HG03460 (cell line): ENCODE results near the gene PRKCB.
A peak's percentile ranks its signal among the peaks of the same experiment; 100 is the strongest.

Source experiments
- ATAC-seq: cut with Tn5 transposase; IDR thresholded peaks from one replicate; pipeline ENCODE4 v1.9.1; 2021; ENCODE audit not compliant: unreplicated experiment

PRKCB gene

DNA sequence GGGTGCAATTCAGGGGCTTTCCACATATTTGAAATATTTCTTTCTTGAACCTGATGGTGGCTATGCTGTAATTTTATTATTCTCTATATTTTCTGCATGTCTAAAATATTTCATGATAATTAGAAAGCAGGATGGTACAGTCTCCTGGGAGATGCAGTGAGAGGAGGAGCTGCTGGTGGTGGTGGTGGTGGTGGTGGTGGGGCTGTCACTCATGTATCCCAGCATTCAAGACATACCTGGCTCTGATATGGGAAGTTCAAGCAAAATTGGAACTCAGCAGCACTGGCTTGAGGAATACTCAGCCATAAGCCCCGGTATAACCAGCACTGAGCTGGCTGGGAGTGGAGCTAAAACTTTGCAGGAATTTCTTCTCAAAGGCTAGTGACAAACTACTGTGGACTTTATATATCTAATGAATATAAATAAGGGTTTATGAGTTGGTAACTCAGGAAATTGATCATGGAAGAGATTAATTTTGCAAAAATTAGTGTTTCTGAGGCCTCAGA lies 200.3 kb downstream of the PRKCB start:
- ATAC-seq: no peak

DNA sequence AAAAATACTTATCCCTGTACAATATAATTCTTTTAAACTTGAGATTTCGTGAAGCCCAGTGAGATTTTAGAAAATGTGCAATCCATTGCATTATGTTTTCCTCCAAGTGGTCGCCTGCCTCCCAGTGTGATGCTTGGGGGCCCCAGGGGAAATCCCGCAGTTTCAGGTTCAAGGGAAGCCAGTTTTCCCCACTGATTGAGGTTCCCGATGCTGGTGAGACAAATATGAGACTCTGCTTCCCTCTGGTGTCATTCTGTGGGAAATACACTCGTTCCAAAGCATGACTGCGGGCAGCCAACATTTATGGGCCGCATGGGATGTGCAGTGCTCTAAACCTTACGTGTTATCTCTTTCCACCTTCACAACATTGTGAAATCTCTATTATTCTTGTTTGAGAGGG lies 200.8 kb downstream of the PRKCB start:
- ATAC-seq: no peak

DNA sequence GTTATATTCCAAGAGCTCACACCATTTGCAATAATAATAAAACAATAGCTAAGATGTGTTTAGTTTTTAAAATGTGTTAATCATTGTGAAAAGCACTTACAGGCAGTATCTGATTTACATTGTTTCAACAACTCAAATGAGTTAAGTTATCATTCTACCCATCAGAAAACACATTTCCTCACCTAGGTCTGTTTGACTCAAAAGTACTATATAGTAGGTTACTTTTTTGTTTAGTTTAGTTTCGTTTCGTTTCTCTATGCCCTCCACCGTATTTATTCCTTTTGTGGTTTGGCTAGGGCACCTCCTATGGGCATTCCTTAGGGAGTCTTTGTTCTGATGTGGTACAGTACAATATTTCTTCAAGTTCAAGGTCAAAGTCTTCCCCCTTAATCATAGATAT lies 201.6 kb downstream of the PRKCB start:
- no peak for ATAC-seq

DNA sequence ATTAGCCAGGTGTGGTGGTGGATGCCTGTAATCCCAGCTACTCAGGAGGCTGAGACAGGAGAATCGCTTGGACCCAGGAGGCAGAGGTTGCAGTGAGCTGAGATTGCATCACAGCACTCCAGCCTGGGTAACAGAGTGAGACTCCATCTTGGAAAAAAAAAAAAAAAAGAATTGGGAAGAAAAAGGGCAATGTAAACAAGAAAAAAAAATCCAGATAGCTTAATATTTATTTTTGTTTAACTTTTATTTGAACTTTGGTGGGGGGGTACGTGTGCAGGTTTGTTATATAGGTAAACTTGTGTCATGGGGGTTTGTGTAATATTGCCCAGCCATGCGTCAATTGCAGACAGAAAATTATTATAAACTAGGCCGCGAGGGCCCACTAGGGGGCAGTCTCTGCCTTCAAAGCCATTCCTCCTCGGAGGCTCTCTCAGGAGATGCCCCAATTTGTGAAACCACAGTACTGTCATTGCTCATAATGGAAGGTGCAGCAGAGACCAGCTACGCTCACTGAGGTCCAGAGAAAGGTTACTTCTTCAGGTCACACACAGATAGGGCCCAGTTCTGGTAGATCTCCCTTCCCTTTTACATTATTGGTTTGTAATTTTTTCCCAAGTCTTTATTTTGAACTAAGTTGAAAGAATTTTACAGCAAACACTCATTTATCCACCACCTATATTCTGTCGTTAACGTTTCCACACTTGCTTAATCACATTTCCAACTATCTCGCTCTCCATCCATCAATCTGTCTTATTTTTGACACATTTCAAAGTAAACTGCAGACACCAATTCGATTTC lies 206.2 kb downstream of the PRKCB start:
- ATAC-seq: peak; percentile 67

DNA sequence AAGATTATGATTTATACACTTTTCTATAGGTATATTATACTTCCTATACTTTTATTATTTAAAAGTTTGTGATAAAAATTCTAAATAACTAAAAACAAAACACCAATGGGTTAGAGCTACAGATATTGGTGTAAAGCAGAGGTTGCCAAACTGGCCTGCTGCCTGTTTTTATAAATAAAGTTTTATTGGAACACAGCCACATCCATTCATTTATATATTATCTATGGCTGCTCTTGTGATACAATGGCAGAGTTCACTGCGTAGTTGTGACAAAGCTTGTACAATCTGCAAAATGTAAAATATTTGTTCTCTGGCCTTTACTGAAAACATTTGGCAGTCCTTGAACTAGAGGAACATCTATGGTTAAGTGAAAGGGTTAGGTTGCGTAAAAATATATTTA lies 208.7 kb downstream of the PRKCB start:
- ATAC-seq: no peak

DNA sequence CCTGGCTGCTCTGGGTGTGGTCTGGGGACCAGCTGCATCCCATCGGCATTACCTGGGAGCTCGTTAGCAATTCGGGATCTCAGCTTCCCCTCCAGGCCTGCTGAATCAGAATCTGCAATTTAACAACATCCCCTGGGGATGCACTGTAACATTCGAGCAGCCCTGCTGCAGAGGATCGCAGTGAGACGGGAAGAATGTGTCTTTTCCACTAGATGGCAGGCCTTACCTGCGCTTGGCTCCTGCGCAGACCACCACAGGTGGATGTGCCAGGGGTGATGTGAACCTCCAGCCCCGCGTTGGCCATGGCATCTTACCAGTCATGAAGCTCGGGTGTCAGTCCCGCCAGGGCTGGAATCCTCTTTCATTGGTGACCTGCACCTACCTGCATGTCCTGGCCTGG lies 209.9 kb downstream of the PRKCB start:
- no peak for ATAC-seq

DNA sequence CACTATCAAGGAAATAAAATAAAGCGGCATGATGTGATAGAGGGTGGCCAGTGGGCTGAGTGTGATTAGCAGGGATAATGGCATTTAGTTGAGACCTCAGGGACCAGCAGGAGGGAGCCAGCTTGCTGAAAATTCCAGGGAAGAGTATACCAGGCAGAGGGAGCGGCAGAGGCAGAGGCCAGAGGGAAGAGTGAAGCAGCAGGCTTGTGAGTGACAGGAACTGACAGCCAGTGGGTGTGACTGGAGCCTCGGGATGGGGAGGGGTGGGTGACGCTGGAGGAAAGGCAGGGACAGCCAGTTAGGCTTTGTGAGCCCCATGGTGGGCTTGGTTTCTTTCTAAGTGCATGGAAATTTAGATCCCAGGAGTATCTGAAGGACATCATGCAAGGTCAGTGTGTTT lies 210.7 kb downstream of the PRKCB start:
- no peak for ATAC-seq

DNA sequence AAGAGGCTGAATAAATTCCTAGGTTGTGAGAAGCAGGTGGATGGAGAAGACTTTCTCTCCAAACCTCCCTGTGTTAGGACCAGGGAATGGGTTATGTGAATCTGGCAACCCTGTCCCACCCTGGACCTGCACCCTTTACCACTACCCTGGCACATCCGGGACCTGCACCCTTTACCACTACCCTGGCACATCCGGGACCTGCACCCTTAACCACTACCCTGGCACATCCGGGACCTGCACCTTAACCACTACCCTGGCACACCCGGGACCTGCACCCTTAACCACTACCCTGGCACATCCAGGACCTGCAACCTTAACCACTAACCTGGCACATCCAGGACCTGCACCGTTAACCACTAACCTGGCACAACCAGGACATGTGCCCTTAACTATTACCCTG lies 213.3 kb downstream of the PRKCB start:
- no peak for ATAC-seq

DNA sequence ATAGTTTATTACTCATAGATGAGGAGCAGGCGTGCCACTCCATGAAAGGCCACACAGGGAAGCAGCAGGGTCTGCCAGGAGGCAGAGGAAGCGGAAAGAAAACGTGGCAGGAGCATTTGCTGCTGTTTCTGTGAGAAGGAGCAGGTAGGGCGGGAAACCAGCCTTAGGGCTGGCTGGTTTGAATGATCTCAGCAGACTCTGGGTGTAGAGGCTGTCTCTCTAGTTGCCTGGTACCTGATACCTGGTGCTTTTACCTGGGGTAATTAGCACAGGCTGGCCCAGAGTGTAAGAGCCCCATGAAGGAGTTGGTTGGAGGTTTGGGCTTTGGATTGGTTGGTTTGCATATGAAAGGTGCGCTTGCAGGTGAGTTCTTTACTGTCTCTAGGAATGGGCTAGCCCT lies 215.3 kb downstream of the PRKCB start:
- ATAC-seq: no peak

DNA sequence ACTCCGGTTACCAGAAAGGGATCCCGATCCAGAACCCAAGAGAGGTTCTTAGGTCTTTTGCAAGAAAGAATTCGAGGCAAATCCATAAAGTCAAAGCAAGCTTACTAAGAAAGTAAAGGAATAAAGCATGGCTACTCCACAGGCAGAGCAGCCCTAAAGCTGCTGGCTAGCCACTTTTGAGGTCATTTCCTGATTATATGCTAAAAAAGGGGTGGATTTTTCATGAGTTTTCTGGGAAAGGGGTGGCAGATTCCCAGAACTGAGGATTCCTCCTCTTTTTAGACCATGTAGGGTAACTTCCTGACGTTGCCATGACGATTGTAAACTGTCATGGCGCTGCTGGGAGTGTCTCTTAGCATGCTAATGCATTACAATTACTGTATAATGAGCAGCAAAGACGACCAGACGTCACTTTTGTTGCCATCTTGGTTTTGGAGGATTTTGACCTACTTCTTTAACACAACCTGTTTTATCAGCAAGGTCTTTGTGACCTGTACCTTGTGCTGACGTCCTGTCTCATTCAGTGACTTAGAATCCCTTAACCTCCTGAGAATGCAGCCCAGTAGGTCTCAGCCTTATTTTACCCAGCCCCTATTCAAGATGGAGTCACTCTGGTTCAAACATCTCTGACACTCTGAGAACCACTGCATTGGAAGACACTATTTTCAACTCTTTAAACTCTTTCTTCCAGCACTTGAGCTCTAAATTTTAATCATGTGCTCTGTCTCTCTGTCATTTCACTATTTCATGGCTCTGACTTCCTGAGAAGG lies 216.7 kb downstream of the PRKCB start:
- no peak for ATAC-seq

DNA sequence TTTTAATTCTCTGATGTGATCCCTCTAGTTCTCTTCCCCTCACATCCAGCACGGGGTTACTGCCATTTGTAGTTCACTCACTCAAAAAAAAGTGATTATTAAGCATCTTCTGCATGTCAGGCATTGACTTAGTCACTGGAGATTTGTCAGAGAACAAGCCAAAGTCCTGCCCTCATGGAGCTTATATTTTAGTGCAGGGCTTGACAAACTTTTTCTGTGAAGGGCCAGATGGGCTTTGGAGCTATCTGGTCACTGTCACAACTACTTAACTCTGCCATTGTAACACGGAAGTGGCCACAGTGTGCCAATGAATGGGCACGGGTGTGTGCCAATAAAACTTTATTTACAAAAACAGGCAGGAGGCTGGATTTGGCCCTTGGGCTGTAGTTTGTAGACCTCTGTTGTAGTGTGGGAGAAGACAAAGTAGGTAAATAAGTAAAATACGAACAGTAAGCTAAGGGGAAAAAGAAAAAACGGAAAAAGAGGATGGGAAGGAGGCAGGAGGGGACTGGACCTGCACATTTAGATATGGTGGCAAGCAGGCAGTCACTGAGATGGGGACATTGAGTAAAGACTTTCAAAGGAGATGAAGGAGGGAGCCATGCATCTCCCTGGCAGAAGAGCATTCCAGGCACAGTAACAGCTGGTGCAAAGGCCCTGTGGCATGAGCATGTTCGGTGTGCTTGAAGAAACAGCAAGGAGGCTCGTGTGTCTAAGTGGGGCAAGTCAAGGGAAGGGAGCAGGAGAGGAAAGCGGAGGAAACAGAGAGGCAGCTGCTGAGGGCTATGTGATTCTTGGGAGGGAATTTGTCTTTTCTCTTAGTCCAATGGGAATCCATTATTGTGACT lies 217.5 kb downstream of the PRKCB start:
- no peak for ATAC-seq

DNA sequence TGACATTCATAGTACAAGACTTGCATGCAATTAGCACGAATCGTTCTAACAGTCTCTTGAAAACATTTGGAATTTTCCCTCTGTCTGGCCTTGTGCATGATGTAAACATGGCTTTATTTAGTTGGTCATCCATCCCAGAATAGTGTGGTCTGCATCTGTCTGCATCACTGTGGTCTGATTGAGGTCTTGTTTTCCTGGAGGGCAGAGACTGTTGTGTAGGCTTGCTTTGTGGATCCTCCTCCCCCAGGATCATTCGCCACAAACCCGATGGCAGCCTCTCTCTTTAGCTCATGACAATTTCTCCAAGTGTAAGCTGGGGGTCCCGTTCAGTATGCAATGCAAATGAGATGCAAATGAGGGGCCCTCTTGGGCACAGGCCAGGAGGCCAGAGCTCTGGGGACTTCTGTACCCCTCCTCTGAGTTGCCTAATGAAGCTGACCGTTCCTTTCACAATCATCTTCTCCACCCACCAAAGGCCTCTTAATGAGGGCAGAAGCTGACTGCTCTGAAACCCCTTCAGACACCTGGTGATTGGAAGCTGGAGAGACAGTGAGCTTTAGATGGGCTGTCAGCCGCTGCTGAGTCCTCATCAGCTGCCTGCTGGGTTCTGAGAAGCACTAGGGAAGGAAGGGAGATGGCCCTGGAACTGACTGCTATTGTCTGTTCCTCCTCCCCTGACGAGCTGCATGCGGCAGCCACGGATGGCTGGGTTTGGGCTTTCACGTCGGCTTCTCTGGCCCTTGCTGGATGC lies 219.1 kb downstream of the PRKCB start:
- ATAC-seq: no peak

DNA sequence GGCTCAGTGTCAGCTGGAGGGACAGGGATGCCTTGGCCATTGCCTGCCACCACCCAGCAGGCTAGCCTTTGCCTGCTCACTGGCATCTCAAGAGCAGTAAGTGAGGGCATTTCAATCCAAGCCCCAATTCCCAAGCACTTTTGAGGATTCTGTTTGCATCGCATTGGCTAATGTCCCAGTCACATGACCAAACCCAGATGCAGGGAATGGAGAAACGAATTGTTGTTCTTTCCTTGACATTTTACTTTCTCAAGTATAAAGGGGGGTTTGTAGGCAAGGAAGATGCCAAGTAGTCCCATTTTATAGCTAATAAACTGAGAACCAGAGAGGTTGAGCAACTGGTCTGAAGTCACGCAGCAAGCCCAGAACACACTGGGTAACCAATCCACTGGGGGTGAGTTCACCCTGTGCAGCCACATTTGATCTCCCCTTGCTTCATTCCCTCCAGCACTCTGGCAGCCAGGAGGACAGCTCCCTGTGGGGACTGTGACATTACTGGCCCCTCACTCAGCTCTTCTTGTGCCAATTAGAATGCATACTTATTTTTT lies 226.6 kb downstream of the PRKCB start:
- ATAC-seq: no peak

DNA sequence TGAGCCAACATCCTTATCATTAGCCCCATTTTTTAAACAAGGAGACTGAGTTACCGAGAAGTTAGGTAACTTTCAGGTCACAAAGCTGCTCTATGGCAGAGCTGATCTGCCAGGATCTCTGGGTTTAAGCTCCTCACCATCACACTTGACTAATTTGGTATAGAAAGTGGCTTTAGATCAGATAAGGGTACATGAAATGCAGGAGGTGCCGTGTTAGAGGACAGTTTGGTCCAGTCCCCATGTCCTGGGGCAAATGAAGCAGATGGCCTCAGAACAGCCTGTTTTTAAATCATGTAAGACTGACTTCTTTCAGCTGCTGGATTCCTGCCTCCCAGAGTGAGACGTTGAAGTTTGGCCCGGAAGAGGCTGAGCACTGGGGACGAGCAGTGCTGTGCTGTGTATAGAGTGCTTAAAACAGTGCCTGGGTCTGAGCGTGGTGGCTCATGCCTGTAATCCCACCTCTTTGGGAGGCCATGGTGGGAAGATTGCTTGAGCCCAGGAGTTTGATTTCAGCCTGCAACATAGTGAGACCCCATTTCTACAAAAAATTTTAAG lies 233.3 kb downstream of the PRKCB start:
- no peak for ATAC-seq

DNA sequence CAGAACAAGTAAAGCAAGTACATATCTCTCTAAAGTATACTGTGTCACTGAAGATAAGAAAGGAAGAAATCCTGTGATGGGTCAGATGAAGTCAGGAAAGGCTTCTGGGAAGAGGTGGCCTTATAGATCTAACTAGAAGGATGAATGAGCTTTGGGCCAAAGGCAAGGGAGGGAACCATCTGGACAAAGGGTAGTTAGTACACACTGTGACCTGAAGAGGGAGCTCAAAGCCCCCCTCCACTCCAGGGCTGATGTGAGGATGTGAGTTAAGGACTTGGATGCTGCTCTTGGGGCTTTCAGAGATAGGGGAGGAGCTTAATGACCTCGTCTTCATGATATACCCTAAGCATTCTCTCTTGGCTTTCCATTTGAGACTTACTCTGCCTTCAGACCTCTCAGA lies 235.1 kb downstream of the PRKCB start:
- ATAC-seq: no peak

DNA sequence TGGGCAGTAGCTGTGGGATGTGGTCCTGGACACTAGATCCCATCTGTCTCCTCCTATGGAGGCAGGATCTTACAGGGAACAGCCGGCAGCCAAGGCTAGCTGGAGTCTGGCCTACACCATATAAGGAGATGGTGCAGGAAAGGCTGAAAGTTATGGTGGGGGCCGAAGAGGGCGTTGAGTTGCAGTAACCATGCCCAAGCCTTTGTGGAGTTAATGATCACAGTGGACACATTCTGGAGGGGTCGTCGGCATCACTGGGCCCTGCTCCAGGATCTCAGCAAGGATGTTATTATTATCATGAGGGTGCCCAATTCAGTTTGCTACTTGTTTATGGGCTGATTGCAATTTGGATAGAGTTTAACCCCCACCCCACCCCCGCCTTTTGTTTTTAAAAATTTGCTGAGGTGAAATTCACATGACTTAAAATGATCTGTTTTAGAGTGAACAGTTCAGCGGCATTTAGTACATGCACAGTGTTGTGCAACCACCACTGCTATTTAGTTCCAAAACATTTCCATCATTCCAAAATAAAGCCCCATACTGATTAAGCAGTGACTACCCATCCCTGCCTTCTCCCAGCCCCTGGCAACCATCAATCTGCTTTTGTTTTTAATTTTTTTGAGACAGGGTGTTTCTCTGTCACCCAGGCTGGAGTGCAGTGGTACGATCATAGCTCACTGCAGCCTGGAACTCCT lies 236.0 kb downstream of the PRKCB start:
- ATAC-seq: no peak

DNA sequence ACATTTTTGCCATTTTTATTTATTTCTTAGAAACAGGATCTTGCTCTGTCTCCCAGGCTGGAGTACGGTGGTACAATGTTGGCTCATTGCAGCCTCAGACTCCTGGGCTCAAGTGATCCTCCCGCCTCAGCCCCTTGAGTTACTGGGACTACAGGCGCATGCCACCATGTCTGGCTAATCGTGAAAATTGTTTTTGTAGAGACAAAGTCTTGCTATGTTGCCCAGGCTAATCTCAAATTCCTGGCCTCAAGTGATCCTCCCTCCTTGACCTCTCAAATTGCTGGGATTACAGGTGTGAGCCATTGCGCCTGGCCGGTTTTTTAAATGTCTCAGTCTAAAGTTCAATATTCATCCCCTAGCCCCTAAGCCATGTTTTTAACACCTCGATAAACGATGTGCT lies 237.5 kb downstream of the PRKCB start:
- ATAC-seq: no peak

DNA sequence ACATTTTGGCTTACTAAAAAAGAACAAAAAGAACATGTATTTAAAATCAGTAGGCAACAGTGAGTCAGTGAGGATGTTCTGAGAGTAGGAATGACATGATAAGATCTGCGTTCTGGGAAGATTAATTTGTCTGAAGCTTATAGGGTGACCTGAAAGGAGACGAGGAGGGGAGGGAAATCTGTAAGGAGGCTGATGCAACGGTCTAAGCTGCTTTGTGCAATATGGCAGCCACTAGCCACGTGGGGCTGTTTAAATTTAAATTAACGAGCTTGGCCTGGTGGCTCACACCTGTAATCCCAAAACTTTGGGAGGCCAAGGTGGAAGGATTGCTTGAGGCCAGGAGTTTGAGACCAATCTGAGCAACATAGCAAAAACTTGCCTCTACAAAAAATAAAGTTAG lies 238.8 kb downstream of the PRKCB start:
- no peak for ATAC-seq

DNA sequence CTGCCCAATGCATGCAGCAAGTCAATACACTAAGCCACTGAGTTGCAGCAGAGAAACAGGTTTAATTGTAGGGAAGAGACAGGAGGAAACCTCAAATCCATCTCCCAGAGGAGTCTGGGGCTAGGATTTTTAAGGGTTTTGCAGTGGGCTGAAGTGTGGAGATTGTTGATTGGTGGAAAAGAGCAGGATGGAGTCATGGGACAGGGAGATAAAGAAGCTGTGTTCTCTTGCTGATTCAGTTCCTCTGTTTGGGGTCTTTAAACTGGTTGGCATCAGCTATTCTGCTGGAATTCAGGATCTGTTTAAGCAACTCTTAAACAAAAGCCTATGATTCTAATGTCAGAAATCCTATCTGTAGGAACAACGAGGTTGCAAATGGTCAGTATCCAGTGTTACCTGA lies 239.5 kb downstream of the PRKCB start:
- no peak for ATAC-seq
